ENCODE data around the gene TRIM3. TPM values are rescaled to one million over a fixed set of nuclear protein-coding genes. Genes with fewer than 3 reads are reported as not detected.

Gene TRIM3
- total RNA-seq, 5 donors from 2014 or later (not counting 1 experiment from before 2014, with no cell fraction given): 16.9 to 29.8 (median 24.1) TPM

GRCh38 chr11:6504166-6504565 lies 30.4 kb upstream of the TRIM3 start:
- Mint-ChIP-seq H3K9me3 (no peaks in the 10 kb centered on the region), H3K27ac (no peak overlapping the region), H3K4me1 (peaks cover 0 to 3% (median 0%) of the 10 kb centered on the region in 3 donors), H3K27me3 (no peaks in the 10 kb centered on the region), H3K36me3 (peaks cover 39% of the 10 kb centered on the region), H3K4me3 (no peak overlapping the region)
- no peaks in the 10 kb centered on the region for H3K9me3 ChIP-seq
- WGBS (ENCODE audit: insufficient coverage): 92% methylated on average over 2 of the region's 3 CpGs
- H3K27ac ChIP-seq (ENCODE audit: low read length): no peak overlapping the region
- H3K36me3 ChIP-seq (ENCODE audit: control insufficient read depth in 2 of 2, extremely low read depth in 1 of 2, insufficient read depth in 1 of 2, low read length in 1 of 2): peaks cover 3 to 29% of the 10 kb centered on the region in 2 donors
- CTCF ChIA-PET: interaction anchor here (1.4 to 6.0 kb wide), 3 partner anchors 125 to 127 kb away, joined by 4 to 95 read pairs (median 10); no protein-coding TSS in a partner anchor
- H3K27me3 ChIP-seq (replicated peaks in 1 of 2; ENCODE audit: control insufficient read depth in 2 of 2, extremely low read depth in 1 of 2, insufficient read depth in 2 of 2, low read length in 1 of 2): no peaks in the 10 kb centered on the region
- DNase-seq (no peak), ATAC-seq (replicated peaks in 1 of 4) (no peak)
- no peak overlapping the region for H3K4me3 ChIP-seq (ENCODE audit: control insufficient read depth in 1 of 2, extremely low read depth in 1 of 2, low read length in 1 of 2)
- H3K4me1 ChIP-seq (ENCODE audit: control insufficient read depth in 1 of 2, extremely low read depth in 1 of 2, insufficient read depth in 2 of 2, low read length in 2 of 2): no peaks in the 10 kb centered on the region
- POLR2A ChIA-PET: no interaction called here

GRCh38 chr11:6502382-6502781 lies 28.6 kb upstream of the TRIM3 start:
- peaks cover 46% of the 10 kb centered on the region for H3K36me3 Mint-ChIP-seq
- ChIA-PET CTCF (interaction anchor here in 1 of 2 donors (3.6 kb wide), 1 partner anchor 124 kb away, joined by 21 read pairs; no protein-coding TSS in a partner anchor), POLR2A (no interaction called here)
- H3K4me1 Mint-ChIP-seq: peaks cover 0 to 3% (median 2%) of the 10 kb centered on the region in 3 donors
- H3K36me3 ChIP-seq (ENCODE audit: control insufficient read depth in 2 of 2, extremely low read depth in 1 of 2, insufficient read depth in 1 of 2, low read length in 1 of 2): peaks cover 3 to 36% of the 10 kb centered on the region in 2 donors
- 100% methylated on average over 1 of the region's 3 CpGs for WGBS (ENCODE audit: insufficient coverage)
- no peak for DNase-seq
- no peak overlapping the region for H3K4me3 Mint-ChIP-seq
- no peaks in the 10 kb centered on the region for H3K9me3 Mint-ChIP-seq
- no peaks in the 10 kb centered on the region for H3K4me1 ChIP-seq (ENCODE audit: control insufficient read depth in 1 of 2, extremely low read depth in 1 of 2, insufficient read depth in 2 of 2, low read length in 2 of 2)
- H3K9me3 ChIP-seq: no peaks in the 10 kb centered on the region
- H3K27me3 ChIP-seq (replicated peaks in 1 of 2; ENCODE audit: control insufficient read depth in 2 of 2, extremely low read depth in 1 of 2, insufficient read depth in 2 of 2, low read length in 1 of 2): no peaks in the 10 kb centered on the region
- H3K27ac Mint-ChIP-seq: no peak overlapping the region
- H3K4me3 ChIP-seq (ENCODE audit: control insufficient read depth in 1 of 2, extremely low read depth in 1 of 2, low read length in 1 of 2): no peak overlapping the region
- H3K27ac ChIP-seq (ENCODE audit: low read length): no peak overlapping the region
- no peaks in the 10 kb centered on the region for H3K27me3 Mint-ChIP-seq
- no peak for ATAC-seq (replicated peaks in 1 of 4)

GRCh38 chr11:6498544-6498943 lies 24.8 kb upstream of the TRIM3 start:
- Histone ChIP-seq H3K36me3 (ENCODE audit: control insufficient read depth in 2 of 2, extremely low read depth in 1 of 2, insufficient read depth in 1 of 2, low read length in 1 of 2) (peaks cover 3 to 28% of the 10 kb centered on the region in 2 donors), H3K4me3 (ENCODE audit: control insufficient read depth in 1 of 2, extremely low read depth in 1 of 2, low read length in 1 of 2) (no peak overlapping the region), H3K9me3 (no peaks in the 10 kb centered on the region), H3K4me1 (ENCODE audit: control insufficient read depth in 1 of 2, extremely low read depth in 1 of 2, insufficient read depth in 2 of 2, low read length in 2 of 2) (no peaks in the 10 kb centered on the region), H3K27ac (ENCODE audit: low read length) (no peak overlapping the region), H3K27me3 (replicated peaks in 1 of 2; ENCODE audit: control insufficient read depth in 2 of 2, extremely low read depth in 1 of 2, insufficient read depth in 2 of 2, low read length in 1 of 2) (no peaks in the 10 kb centered on the region)
- 98% methylated on average over 4 of the region's 5 CpGs for WGBS (ENCODE audit: insufficient coverage)
- H3K27ac Mint-ChIP-seq: no peak overlapping the region
- H3K9me3 Mint-ChIP-seq: no peaks in the 10 kb centered on the region
- H3K27me3 Mint-ChIP-seq: no peaks in the 10 kb centered on the region
- ChIA-PET CTCF (no interaction called here), POLR2A (no interaction called here)
- ATAC-seq (replicated peaks in 1 of 4): no peak
- H3K36me3 Mint-ChIP-seq: peaks cover 49% of the 10 kb centered on the region
- no peak overlapping the region for H3K4me3 Mint-ChIP-seq
- DNase-seq: no peak
- H3K4me1 Mint-ChIP-seq: peaks cover 0 to 7% (median 4%) of the 10 kb centered on the region in 3 donors

- Histone ChIP-seq H3K27me3 (replicated peaks in 1 of 2; ENCODE audit: control insufficient read depth in 2 of 2, extremely low read depth in 1 of 2, insufficient read depth in 2 of 2, low read length in 1 of 2) (no peaks in the 10 kb centered on the region), H3K4me3 (ENCODE audit: control insufficient read depth in 1 of 2, extremely low read depth in 1 of 2, low read length in 1 of 2) (no peak overlapping the region), H3K36me3 (ENCODE audit: control insufficient read depth in 2 of 2, extremely low read depth in 1 of 2, insufficient read depth in 1 of 2, low read length in 1 of 2) (peaks cover 3 to 29% of the 10 kb centered on the region in 2 donors), H3K27ac (ENCODE audit: low read length) (no peak overlapping the region), H3K4me1 (ENCODE audit: control insufficient read depth in 1 of 2, extremely low read depth in 1 of 2, insufficient read depth in 2 of 2, low read length in 2 of 2) (no peaks in the 10 kb centered on the region), H3K9me3 (no peaks in the 10 kb centered on the region)
- POLR2A ChIA-PET: no interaction called here
- CTCF ChIA-PET: no interaction called here
- Mint-ChIP-seq H3K36me3 (peaks cover 44% of the 10 kb centered on the region), H3K27ac (no peak overlapping the region), H3K4me1 (peaks cover 0 to 7% (median 5%) of the 10 kb centered on the region in 3 donors), H3K9me3 (no peaks in the 10 kb centered on the region), H3K4me3 (no peak overlapping the region), H3K27me3 (no peaks in the 10 kb centered on the region)
- DNase-seq: no peak
- no peak for ATAC-seq (replicated peaks in 1 of 4)
- WGBS (ENCODE audit: insufficient coverage): 78% methylated on average over 6 of the region's 7 CpGs
Observed at GRCh38 chr11:6498121-6498520, 24.4 kb upstream of the TRIM3 start.

GRCh38 chr11:6497069-6497839 lies 23.5 kb upstream of the TRIM3 start, which contains the start of gene DNHD1:
Gene DNHD1, plus strand, starts transcription at chr11:6497280. Its CDS starts 936 bp downstream, at chr11:6498216.
- H3K36me3 Mint-ChIP-seq: peaks cover 41% of the 10 kb centered on the region
- peaks cover 0 to 9% (median 8%) of the 10 kb centered on the region in 3 donors for H3K4me1 Mint-ChIP-seq
- ChIA-PET CTCF (interaction anchor here (0.6 to 0.7 kb wide), 2 partner anchors 23 to 119 kb away, joined by 3 to 6 read pairs; no protein-coding TSS in a partner anchor), POLR2A (no interaction called here)
- H3K27ac Mint-ChIP-seq: no peak within 1 kb of the TSS
- no peak for ATAC-seq (replicated peaks in 1 of 4)
- DNase-seq: no peak
- Histone ChIP-seq H3K36me3 (ENCODE audit: control insufficient read depth in 2 of 2, extremely low read depth in 1 of 2, insufficient read depth in 1 of 2, low read length in 1 of 2) (peaks cover 0 to 30% of the 10 kb centered on the region in 2 donors), H3K4me1 (ENCODE audit: control insufficient read depth in 1 of 2, extremely low read depth in 1 of 2, insufficient read depth in 2 of 2, low read length in 2 of 2) (no peaks in the 10 kb centered on the region), H3K9me3 (no peaks in the 10 kb centered on the region), H3K27me3 (replicated peaks in 1 of 2; ENCODE audit: control insufficient read depth in 2 of 2, extremely low read depth in 1 of 2, insufficient read depth in 2 of 2, low read length in 1 of 2) (no peaks in the 10 kb centered on the region), H3K4me3 (ENCODE audit: control insufficient read depth in 1 of 2, extremely low read depth in 1 of 2, low read length in 1 of 2) (no peak within 1 kb of the TSS), H3K27ac (ENCODE audit: low read length) (no peak within 1 kb of the TSS)
- no peaks in the 10 kb centered on the region for H3K9me3 Mint-ChIP-seq
- H3K27me3 Mint-ChIP-seq: no peaks in the 10 kb centered on the region
- no peak within 1 kb of the TSS for H3K4me3 Mint-ChIP-seq
- 93% methylated on average over 31 of the region's 33 CpGs for WGBS (ENCODE audit: insufficient coverage)

- Mint-ChIP-seq H3K4me1 (peaks cover 5 to 15% (median 7%) of the 10 kb centered on the region in 3 donors), H3K9me3 (no peaks in the 10 kb centered on the region), H3K27ac (no peak overlapping the region), H3K36me3 (peaks cover 10% of the 10 kb centered on the region), H3K27me3 (no peaks in the 10 kb centered on the region), H3K4me3 (no peak overlapping the region)
- CTCF ChIA-PET: interaction anchor here in 1 of 2 donors (1.2 kb wide), 1 partner anchor 99 kb away, joined by 5 read pairs; the partner anchor contains the start of gene SMPD1
- DNase-seq: no peak
- ATAC-seq (replicated peaks in 1 of 4): no peak
- 100% methylated on average over 2 of the region's 4 CpGs for WGBS (ENCODE audit: insufficient coverage)
- no peaks in the 10 kb centered on the region for H3K9me3 ChIP-seq
- H3K27ac ChIP-seq (ENCODE audit: low read length): no peak overlapping the region
- POLR2A ChIA-PET: interaction anchor here in 1 of 2 donors (1.0 to 1.1 kb wide), 2 partner anchors 8 to 99 kb away, joined by 3 to 4 read pairs; partner anchors contain the start of genes ARFIP2, SMPD1 and TIMM10B
- no peaks in the 10 kb centered on the region for H3K27me3 ChIP-seq (replicated peaks in 1 of 2; ENCODE audit: control insufficient read depth in 2 of 2, extremely low read depth in 1 of 2, insufficient read depth in 2 of 2, low read length in 1 of 2)
- H3K4me3 ChIP-seq (ENCODE audit: control insufficient read depth in 1 of 2, extremely low read depth in 1 of 2, low read length in 1 of 2): no peak overlapping the region
- H3K4me1 ChIP-seq (ENCODE audit: control insufficient read depth in 1 of 2, extremely low read depth in 1 of 2, insufficient read depth in 2 of 2, low read length in 2 of 2): no peaks in the 10 kb centered on the region
- peaks cover 3 to 59% of the 10 kb centered on the region in 2 donors for H3K36me3 ChIP-seq (ENCODE audit: control insufficient read depth in 2 of 2, extremely low read depth in 1 of 2, insufficient read depth in 1 of 2, low read length in 1 of 2)
Observed at GRCh38 chr11:6489306-6489705, 15.6 kb upstream of the TRIM3 start.
